GM12878 (cell line): Measurements from ENCODE around the gene PTPN22. TPM values are rescaled to one million over a fixed set of nuclear protein-coding genes. Genes with fewer than 3 reads are reported as not detected.
A peak's percentile ranks its signal among the peaks of the same experiment; 100 is the strongest.

Source experiments
- CREB1 ChIP-seq: IDR thresholded peaks from 2 replicates; pipeline ENCODE4 v1.6.1; 2012; ENCODE audit warnings: low read depth, mild to moderate bottlenecking, inconsistent platforms
- CUX1 ChIP-seq: IDR thresholded peaks from 2 replicates; pipeline ENCODE4 v1.6.1; 2012; ENCODE audit warnings: improper control_type of control experiment, low read depth, low read length; ENCODE audit not compliant: insufficient replicate concordance
- ELK1 ChIP-seq: IDR thresholded peaks from 2 replicates; pipeline ENCODE4 v1.6.1; 2012; ENCODE audit warnings: low read depth, low read length, improper control_type of control experiment
- EP300 ChIP-seq, 2 experiments: fragments of 150-350 bp in 1 of 2; IDR thresholded peaks; 2 replicates each; pipeline ENCODE4 v1.6.1; 2011 to 2012; ENCODE audit warnings: low read depth in 2 of 2, low read length in 2 of 2, borderline replicate concordance in 1 of 2, improper control_type of control experiment in 1 of 2, inconsistent platforms in 1 of 2; ENCODE audit not compliant: control insufficient read depth in 1 of 2
- KDM1A ChIP-seq: fragments of 200-600 bp; sonication (generic); IDR thresholded peaks from 2 replicates; pipeline ENCODE4 v1.6.1; 2016; ENCODE audit warnings: borderline replicate concordance
- NR2C1 ChIP-seq: fragments of 450-650 bp; IDR thresholded peaks from 2 replicates; pipeline ENCODE4 v1.6.1; 2017; ENCODE audit warnings: antibody characterized with exemption, mild to moderate bottlenecking, moderate library complexity
- POLR2AphosphoS2 ChIP-seq: IDR thresholded peaks from 2 replicates; pipeline ENCODE4 v1.6.1; 2011; ENCODE audit warnings: low read depth, mild to moderate bottlenecking, low read length, improper control_type of control experiment, moderate library complexity
- RFX5 ChIP-seq: IDR thresholded peaks from 2 replicates; pipeline ENCODE4 v1.6.1; 2011; ENCODE audit warnings: low read depth, low read length, improper control_type of control experiment
- SMARCA5 ChIP-seq: fragments of 450-650 bp; IDR thresholded peaks from 2 replicates; pipeline ENCODE4 v1.6.1; 2017; ENCODE audit warnings: mild to moderate bottlenecking
- USF2 ChIP-seq: IDR thresholded peaks from 2 replicates; pipeline ENCODE4 v1.6.1; 2011; ENCODE audit warnings: low read depth, low read length, improper control_type of control experiment, borderline replicate concordance
- ZNF592 ChIP-seq: fragments of 450-650 bp; IDR thresholded peaks from 2 replicates; pipeline ENCODE4 v1.6.1; 2017; ENCODE audit warnings: mild to moderate bottlenecking, moderate library complexity
- ZZZ3 ChIP-seq: IDR thresholded peaks from 2 replicates; pipeline ENCODE4 v1.6.1; 2011; ENCODE audit warnings: low read depth; ENCODE audit not compliant: control insufficient read depth, insufficient read length
- polyA plus RNA-seq, 11 experiments: library from polyadenylated mRNA; depleted of rRNA in 4 of 11; unstranded in 6 of 11; stranded (reverse) in 5 of 11; fragments of >200 nt; fragmentation: Nextera tagmentation in 4 of 11; fragmentation: Illumina TruSeq in 1 of 11; extraction: Ambion mirVana in 4 of 11; extraction: Trizol in 1 of 11; gene quantifications; 1 replicate in 1 of 11; 2 replicates in 10 of 11; pipeline versions ENCODE4 v1.2.1 to v1.2.3, GENCODE V29; 2011 to 2016; ENCODE audit warnings: inconsistent platforms in 2 of 11, missing spikeins in 2 of 11, low read depth in 1 of 11
- total RNA-seq, 4 experiments: library from RNA; depleted of rRNA in 3 of 4; stranded (reverse); fragments of >200 nt in 3 of 4; fragmentation: Illumina TruSeq in 1 of 4; extraction: Trizol in 1 of 4; gene quantifications; 2 replicates each; pipeline versions ENCODE4 v1.2.1 to v1.2.3, GENCODE V29; 2013 to 2021

The PTPN22 gene
- total and polyA plus RNA-seq, 10 of the 15 experiments (the other 5 are each of a cell fraction or from before 2014, with no cell fraction given): 22.8 to 65.1 (median 44.9) TPM

GRCh38 chr1:113811888-113812660, 59.4 kb downstream of the PTPN22 start, which contains the start of gene RSBN1 (continued):
- TF ChIP-seq ZNF592 (no peak), ELK1 (peak; percentile 85), EP300 (IDR thresholded peaks at IDR 0.05; ENCODE audit: borderline replicate concordance in 1 of 2, control insufficient read depth in 1 of 2, low read depth in 2 of 2, low read length in 2 of 2) (peak in 1 of 2 experiments; percentile 80; a peak in 2 of 4 replicates), CUX1 (peak; percentile 22), USF2 (no peak; the same call in 1 of the 2 replicates), CREB1 (peak; percentile 88), NR2C1 (0 out of 2 replicates have a peak, but pooled peaks have one; percentile 4), ZZZ3 (no peak), KDM1A (no peak), SMARCA5 (no peak), POLR2AphosphoS2 (no peak; the same call in none of the 2 replicates), RFX5 (no peak)
